Left lung (tissue), 10 donors: ENCODE measurements around the gene CD53. TPM values are rescaled to one million over a fixed set of nuclear protein-coding genes. Genes with fewer than 3 reads are reported as not detected.
A peak's percentile ranks its signal among the peaks of the same experiment; 100 is the strongest.

ENCODE experiments used
- ATAC-seq: fragments of 200-7000 bp; cut with Tn5 transposase; one replicate; pipeline ENCODE4 v1.9.1; 2020; ENCODE audit warnings: moderate library complexity
- DNase-seq, 4 donors: peaks; one replicate each; pipeline ENCODE4 v3.0.0-alpha.2; 2013 to 2020
- H3K27ac ChIP-seq, 2 donors: fragments of 200-600 bp; sonication (generic) in 1 of 2; one replicate each; pipeline versions ENCODE4 v1.5.0 to v1.8.0; 2020 to 2021
- H3K27me3 ChIP-seq, 2 donors: fragments of 200-600 bp; sonication (generic) in 1 of 2; one replicate each; pipeline versions ENCODE4 v1.5.0 to v1.8.0; 2020 to 2021
- H3K36me3 ChIP-seq, 2 donors: fragments of 200-600 bp; sonication (generic) in 1 of 2; one replicate each; pipeline versions ENCODE4 v1.5.0 to v1.8.0; 2020 to 2021
- H3K4me1 ChIP-seq, 2 donors: fragments of 200-600 bp; one replicate each; pipeline ENCODE4 v1.8.0; 2021
- H3K4me3 ChIP-seq, 2 donors: fragments of 200-600 bp; sonication (generic) in 1 of 2; one replicate each; pipeline versions ENCODE4 v1.5.0 to v1.8.0; 2020 to 2021; ENCODE audit warnings: mild to moderate bottlenecking in 1 of 2
- H3K9me3 ChIP-seq, 2 donors: fragments of 200-600 bp; sonication (generic) in 1 of 2; one replicate each; pipeline versions ENCODE4 v1.5.0 to v1.8.0; 2020 to 2021
- CTCF ChIP-seq, 2 donors: fragments of 200-600 bp; sonication (generic) in 1 of 2; IDR thresholded peaks; one replicate each; pipeline versions ENCODE4 v1.5.0 to v1.8.0; 2021; ENCODE audit warnings: antibody characterized with exemption in 2 of 2
- intact Hi-C, 2 donors: fragments of 100-400 bp; cut with DNase I; formaldehyde crosslinking; loops; one replicate each; pipeline versions ENCODE4 v1.11.2 to v1.14.2; 2022
- polyA plus RNA-seq, 6 donors: library from polyadenylated mRNA; unstranded; fragments of 120-200 nt; gene quantifications; one replicate each; pipeline ENCODE4 v1.2.1, GENCODE V29; 2013; ENCODE audit not compliant: insufficient read length in 6 of 6
- total RNA-seq, 2 donors: library from RNA; stranded (reverse); fragmentation: NEBNext Ultra II Directional; extraction: Animal tissue kit (Norgen Biotek cat#: 25700); gene quantifications; one replicate each; pipeline ENCODE4 v1.2.1, GENCODE V29; 2021
- donor health status: DM: no; HTN: yes; CAD: no.
- donor health status: DM: no; HTN: no; CAD: no.

Gene CD53
- total and polyA plus RNA-seq, 8 donors = 7.8 to 261 (median 10.9) TPM

- no peak overlapping the region for H3K4me3 ChIP-seq
- H3K27ac ChIP-seq = no peak overlapping the region
- no peak for ATAC-seq
- no peaks in the 10 kb centered on the region for H3K27me3 ChIP-seq
- intact Hi-C loops = no loop called here
- TF ChIP-seq CTCF (IDR thresholded peaks at IDR 0.05) = no peak
- no peak for DNase-seq
- no peaks in the 10 kb centered on the region for H3K36me3 ChIP-seq
- H3K4me1 ChIP-seq = no peaks in the 10 kb centered on the region
- H3K9me3 ChIP-seq = no peaks in the 10 kb centered on the region
Measured at GRCh38 chr1:110846861-110847260, 26.1 kb upstream of the CD53 start.

- intact Hi-C loops = no loop called here
- Histone ChIP-seq H3K4me1 (no peaks in the 10 kb centered on the region), H3K4me3 (no peak overlapping the region), H3K36me3 (no peaks in the 10 kb centered on the region), H3K9me3 (no peaks in the 10 kb centered on the region), H3K27me3 (no peaks in the 10 kb centered on the region), H3K27ac (no peak overlapping the region)
- ATAC-seq (no peak), DNase-seq (no peak)
- TF ChIP-seq CTCF (IDR thresholded peaks at IDR 0.05) = no peak
Measured at GRCh38 chr1:110850145-110850544, 22.8 kb upstream of the CD53 start.

- ATAC-seq = peak; percentile 79
- Histone ChIP-seq H3K4me3 (no peak overlapping the region), H3K9me3 (no peaks in the 10 kb centered on the region), H3K27ac (no peak overlapping the region), H3K4me1 (no peaks in the 10 kb centered on the region), H3K36me3 (no peaks in the 10 kb centered on the region), H3K27me3 (no peaks in the 10 kb centered on the region)
- DNase-seq = no peak
- TF ChIP-seq CTCF (IDR thresholded peaks at IDR 0.05) = no peak
- intact Hi-C loops = no loop called here
Measured at GRCh38 chr1:110850627-110851026, 22.3 kb upstream of the CD53 start.

- peaks cover 0 to 2% of the 10 kb centered on the region in 2 donors for H3K27me3 ChIP-seq
- no peak for DNase-seq
- no peak overlapping the region for H3K27ac ChIP-seq
- no peaks in the 10 kb centered on the region for H3K9me3 ChIP-seq
- H3K4me3 ChIP-seq = no peak overlapping the region
- intact Hi-C loops = no loop called here
- no peak for TF ChIP-seq CTCF (IDR thresholded peaks at IDR 0.05)
- no peak for ATAC-seq
- H3K36me3 ChIP-seq = no peaks in the 10 kb centered on the region
- H3K4me1 ChIP-seq = no peaks in the 10 kb centered on the region
Measured at GRCh38 chr1:110853135-110853534, 19.8 kb upstream of the CD53 start.

GRCh38 chr1:110856410-110856809 lies 16.5 kb upstream of the CD53 start:
- H3K9me3 ChIP-seq = no peaks in the 10 kb centered on the region
- intact Hi-C loops = no loop called here
- H3K4me3 ChIP-seq = no peak overlapping the region
- ATAC-seq (no peak), DNase-seq (no peak)
- H3K27ac ChIP-seq = no peak overlapping the region
- peaks cover 0 to 4% of the 10 kb centered on the region in 2 donors for H3K27me3 ChIP-seq
- no peaks in the 10 kb centered on the region for H3K4me1 ChIP-seq
- H3K36me3 ChIP-seq = no peaks in the 10 kb centered on the region
- no peak for TF ChIP-seq CTCF (IDR thresholded peaks at IDR 0.05)
